ENCODE data around the gene FRY.

DNA sequence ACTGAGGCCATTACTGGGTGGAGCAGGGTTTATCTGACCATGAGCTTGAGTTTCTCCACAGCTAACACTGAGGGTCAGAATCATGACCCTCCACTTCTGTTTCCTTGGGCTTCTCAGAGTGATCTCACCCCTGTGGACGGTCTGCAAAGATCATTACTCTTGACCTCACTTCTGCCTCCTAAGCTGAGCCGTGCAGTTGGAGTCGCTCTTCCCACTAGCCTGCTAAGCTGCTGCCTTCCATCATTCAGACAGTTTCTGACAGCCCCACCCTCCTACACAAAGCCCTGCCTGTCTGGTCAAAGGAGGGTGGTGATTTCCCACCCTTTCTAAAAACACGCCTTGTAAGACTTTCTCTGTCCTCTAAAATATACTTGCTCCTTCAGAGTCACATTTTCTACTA lies 9.3 kb upstream of the FRY start:
- TF ChIP-seq, protein P1, sequence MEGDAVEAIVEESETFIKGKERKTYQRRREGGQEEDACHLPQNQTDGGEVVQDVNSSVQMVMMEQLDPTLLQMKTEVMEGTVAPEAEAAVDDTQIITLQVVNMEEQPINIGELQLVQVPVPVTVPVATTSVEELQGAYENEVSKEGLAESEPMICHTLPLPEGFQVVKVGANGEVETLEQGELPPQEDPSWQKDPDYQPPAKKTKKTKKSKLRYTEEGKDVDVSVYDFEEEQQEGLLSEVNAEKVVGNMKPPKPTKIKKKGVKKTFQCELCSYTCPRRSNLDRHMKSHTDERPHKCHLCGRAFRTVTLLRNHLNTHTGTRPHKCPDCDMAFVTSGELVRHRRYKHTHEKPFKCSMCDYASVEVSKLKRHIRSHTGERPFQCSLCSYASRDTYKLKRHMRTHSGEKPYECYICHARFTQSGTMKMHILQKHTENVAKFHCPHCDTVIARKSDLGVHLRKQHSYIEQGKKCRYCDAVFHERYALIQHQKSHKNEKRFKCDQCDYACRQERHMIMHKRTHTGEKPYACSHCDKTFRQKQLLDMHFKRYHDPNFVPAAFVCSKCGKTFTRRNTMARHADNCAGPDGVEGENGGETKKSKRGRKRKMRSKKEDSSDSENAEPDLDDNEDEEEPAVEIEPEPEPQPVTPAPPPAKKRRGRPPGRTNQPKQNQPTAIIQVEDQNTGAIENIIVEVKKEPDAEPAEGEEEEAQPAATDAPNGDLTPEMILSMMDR (IDR thresholded peaks at IDR 0.05; ENCODE audit: low read depth, low read length, missing input control), result no peak
- TF ChIP-seq, protein P2, sequence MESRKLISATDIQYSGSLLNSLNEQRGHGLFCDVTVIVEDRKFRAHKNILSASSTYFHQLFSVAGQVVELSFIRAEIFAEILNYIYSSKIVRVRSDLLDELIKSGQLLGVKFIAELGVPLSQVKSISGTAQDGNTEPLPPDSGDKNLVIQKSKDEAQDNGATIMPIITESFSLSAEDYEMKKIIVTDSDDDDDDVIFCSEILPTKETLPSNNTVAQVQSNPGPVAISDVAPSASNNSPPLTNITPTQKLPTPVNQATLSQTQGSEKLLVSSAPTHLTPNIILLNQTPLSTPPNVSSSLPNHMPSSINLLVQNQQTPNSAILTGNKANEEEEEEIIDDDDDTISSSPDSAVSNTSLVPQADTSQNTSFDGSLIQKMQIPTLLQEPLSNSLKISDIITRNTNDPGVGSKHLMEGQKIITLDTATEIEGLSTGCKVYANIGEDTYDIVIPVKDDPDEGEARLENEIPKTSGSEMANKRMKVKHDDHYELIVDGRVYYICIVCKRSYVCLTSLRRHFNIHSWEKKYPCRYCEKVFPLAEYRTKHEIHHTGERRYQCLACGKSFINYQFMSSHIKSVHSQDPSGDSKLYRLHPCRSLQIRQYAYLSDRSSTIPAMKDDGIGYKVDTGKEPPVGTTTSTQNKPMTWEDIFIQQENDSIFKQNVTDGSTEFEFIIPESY (IDR thresholded peaks at IDR 0.05), result no peak
- TF ChIP-seq JUND (IDR thresholded peaks at IDR 0.05) (no peak), RAD21 (IDR thresholded peaks at IDR 0.05) (no peak), SP1 (IDR thresholded peaks at IDR 0.05) (no peak), EGR1 (IDR thresholded peaks at IDR 0.05; ENCODE audit: low read depth in 2 of 2) (no peak), FOXA1 (IDR thresholded peaks at IDR 0.05) (no peak)
- TF ChIP-seq, protein P3, sequence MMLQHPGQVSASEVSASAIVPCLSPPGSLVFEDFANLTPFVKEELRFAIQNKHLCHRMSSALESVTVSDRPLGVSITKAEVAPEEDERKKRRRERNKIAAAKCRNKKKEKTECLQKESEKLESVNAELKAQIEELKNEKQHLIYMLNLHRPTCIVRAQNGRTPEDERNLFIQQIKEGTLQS (IDR thresholded peaks at IDR 0.05), result no peak
